NCI-H1694 (cell line): ENCODE results near the gene TMEM144.

Experiments used
- DNase-seq: peaks from one replicate; lab custom pipeline; 2025; lab: John Stamatoyannopoulos, UW

TMEM144 gene

GRCh38 chr4:158299459-158300007, 89.2 kb downstream of the TMEM144 start:
- no peak for DNase-seq

DNA sequence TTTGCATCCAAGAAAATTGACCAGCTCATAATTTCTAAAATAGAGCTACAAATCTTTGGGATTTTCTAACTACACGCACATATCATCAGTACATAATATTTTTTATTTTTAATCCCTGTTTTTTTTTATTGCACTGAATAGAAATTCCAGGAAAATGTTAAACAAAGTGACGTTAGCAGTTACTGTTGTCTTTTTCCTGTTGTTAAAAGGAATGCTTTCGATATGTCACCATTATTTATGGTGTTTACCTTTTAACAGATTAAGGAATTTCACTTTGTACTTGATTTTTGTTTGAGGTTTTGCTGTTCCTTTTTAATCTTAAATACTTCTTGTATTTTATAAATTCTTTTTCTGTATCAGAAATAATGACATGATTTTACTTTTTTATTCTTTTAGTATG, 89.7 kb downstream of the TMEM144 start:
- DNase-seq = no peak

DNA sequence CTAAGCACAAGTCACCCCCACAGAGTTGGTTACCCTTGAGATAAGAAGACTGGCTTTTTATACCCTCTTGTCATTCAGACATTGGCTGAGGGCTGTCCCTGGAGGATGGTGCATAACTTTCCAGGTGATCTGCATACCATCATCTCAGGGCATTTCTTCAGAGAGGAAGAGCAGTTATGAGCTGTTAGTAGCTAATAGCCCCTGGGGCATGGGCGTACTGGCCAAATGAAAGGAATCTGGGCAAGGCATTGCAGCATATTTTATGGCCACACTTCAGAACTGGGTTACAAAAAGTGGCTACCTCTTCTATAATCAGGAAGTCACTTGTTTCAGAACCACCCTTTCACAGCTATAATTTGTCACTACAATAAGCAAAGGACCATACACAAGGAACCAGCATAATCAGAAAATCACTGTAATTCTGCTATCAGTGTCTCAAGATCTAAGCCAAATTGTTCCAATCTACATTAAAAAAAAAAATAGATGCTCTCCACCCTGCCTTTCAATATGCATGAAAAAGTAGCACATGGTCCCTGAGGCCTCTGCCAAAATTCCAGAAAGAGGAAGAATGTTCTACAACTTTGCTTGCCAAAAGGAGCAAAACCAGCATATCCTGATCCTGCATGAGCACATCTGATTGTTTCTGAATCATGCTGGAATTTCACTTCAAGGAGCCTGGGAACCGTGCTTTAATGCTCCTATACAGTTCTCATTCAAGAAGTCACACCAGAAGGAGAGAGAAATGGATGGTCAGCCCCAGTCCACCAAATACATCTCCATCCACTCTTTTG, 92.0 kb downstream of the TMEM144 start:
- DNase-seq = no peak

DNA sequence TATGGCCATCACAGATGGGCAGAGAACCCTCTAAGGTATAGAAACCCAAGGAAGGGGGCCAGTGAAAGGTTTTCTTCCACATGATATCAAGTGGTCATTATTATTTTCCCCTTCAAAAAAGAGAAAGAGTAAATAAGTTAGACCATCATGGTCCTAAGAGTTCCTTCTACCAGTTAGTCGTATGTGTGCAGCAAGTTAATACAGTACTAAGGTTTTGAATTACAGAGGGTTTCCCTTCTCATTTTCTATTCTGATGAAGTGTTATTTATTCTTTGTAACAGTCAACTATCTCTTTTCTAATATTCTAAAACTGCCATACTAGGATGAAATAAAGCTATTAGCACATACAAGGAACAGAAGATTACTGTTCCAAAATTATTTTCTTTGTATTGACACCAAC, 94.4 kb downstream of the TMEM144 start:
- DNase-seq = no peak
